Glomerular visceral epithelial cell (primary cell): Measurements from ENCODE around the gene TAOK2.
"Not testable (repeated sequence)": the region's sequence is repeated elsewhere in the genome, so short reads cannot be mapped to it uniquely, and the experiment has no call there.

Experiments used
- DNase-seq: peaks from one replicate; pipeline ENCODE4 v3.0.0-alpha.2; 2016; ENCODE audit errors: extremely low spot score

Gene TAOK2

DNA sequence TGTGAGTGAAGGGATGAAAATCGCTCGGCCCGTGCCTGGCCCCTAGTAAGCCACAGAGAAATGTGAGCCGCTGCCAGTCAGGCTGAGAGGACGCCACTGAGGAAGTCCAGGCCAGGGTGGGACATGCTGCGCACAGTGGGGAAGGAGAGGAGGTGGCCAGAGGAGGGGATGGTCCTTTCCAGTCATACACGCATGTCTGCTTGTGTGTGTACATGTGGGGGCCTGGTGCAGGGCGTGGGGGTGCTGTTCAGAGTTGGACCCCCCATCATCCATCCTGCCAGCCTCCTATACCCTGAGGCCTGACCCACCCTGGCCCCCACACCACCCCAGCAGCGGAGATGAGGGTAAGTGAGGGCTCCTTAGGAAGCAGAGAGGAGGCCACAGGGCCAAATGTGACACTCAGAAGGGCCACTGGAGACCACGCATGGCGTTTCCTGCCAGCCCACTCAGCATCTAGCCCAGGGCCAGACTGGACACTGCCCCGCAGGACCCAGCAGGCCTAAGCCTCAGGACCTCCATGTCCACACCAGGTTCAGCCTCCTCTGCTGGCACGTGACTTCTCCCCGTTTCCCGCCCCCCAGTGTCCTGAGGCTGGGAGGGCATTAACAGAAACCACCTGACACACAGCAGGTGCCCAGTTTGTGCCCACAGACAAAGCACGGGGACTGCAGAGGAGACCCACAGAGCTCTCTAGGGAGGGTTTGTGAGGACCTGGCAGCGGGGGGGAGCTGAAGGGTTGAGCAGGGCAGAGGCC, 30.2 kb downstream of the TAOK2 start:
- no peak for DNase-seq

DNA sequence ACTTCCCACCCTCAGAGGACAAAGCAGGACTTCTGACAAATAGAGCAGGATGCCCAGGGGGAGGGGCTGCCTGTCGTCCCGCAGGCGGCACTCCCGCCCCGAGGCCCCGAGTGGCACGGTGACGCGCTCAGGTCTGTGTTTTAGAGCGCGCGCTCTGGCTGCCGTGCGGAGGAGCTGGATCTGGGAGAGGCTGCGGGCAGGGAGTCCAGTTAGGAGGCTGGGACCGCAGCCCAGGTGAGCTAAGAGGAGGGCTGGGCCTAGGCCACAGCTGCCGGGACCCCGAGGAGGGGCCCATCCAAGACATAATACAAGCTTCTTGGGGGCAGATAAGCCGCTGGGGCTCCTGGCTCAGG, 30.7 kb downstream of the TAOK2 start:
- no peak for DNase-seq

DNA sequence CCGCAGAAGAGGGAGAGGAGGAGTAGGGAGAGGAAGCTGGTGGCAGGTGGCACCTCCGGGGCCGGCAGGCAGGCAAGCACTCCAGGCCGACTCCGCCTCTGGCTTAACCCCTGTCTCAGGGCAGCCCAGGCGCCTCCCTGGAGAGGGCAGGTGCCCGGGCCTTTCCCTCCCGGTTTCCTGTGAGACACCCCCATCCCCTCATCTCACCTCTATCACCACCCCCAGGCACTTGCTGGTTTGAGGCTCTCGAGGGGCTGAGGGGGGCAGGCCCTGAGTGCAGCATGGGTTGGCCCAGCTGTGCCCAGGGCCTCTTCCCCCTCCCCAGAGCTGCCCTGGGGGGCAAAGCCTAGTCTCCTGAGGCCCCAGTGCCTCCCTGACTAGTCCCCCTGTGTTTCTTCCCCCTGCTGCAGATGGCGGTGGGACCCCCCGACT, 31.2 kb downstream of the TAOK2 start:
- DNase-seq, result no peak

DNA sequence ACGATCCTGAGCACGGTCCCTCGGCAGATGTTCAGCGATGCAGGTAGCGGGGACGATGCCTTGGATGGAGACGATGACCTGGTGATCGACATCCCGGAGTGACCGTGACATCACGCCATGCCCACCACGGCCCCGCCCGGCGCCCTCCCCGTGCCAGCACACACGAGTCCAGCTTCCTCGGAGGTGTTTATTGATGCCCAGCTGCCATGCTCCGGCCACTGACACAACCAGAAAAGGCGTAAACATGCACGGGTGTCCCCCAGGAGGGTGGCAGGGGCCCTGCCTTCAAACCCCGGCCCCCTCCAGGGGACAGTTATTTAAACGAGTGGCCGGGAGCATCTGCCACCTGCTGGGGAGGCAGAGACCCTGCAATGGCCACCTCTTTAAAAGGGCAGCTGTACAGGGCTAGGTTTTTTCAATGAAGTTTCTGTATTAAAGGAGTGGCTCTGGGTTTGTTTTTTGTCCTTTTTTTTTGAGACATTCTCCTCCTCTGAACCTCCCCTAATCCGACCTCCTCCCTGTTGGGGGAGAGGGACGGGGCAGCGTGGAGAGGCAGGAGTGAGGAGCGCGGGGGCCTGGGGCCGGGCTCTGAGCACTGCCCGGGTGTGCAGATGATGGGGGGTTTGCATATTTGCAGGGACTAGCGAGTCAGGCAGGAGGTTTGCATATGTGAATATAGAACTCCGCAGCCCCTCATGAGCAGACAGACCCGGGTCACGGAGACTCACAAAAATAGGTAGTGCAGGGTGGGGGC, 31.9 kb downstream of the TAOK2 start:
- DNase-seq, result peak; percentile 40

DNA sequence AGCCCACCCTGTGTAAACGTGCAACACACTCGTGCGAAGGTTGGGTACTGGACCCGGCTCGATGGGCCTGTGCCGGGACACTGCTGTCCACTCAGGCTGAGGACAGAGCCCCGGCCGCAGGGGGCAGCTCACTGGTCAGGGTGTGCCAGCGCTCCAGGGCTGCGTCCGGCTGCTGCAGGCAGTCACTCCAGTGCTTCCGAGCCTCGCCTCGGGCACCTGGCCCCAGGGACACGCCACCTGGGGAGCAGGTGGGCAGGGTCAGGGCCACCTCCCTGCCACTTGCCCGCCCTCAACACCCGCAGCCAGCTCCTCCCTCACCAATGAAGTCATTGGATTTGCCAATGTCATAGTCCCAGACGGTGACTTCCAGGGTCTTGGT, 32.4 kb downstream of the TAOK2 start:
- DNase-seq, result no peak

DNA sequence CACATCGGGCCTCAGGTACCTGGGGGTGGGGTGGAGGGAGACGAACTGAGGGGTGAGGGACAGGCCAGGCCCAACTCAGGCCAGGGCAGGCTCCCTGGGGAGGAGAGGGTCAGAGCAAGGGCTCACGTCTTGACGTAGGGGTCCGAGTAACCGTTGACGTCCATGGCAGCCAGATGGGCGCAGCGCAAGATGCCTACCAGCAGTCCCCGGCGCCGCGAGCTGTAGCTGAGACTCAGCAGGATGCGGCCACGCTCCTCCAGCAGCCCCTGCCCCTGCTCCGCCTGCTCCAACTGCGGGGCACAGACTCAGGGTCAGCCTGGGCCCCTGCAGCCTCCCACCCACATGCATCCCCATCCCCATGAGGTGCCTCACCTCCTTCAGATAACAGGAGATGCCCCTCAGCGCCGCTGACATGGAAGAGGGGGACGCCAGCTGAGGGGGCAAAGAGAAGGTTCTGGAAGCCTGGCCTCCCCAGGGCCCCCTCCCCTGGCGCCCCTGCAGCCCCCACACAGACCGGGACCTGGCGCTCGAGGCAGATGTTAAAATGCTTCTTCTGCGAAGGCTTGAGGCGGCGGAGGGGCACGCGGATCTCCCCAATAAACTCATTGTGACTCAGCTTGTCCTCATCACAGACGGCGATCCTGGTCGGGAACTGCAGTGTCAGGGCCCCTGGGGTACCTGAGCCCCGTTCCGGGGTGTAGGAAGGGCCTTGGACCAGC, 33.1 kb downstream of the TAOK2 start:
- no peak for DNase-seq

DNA sequence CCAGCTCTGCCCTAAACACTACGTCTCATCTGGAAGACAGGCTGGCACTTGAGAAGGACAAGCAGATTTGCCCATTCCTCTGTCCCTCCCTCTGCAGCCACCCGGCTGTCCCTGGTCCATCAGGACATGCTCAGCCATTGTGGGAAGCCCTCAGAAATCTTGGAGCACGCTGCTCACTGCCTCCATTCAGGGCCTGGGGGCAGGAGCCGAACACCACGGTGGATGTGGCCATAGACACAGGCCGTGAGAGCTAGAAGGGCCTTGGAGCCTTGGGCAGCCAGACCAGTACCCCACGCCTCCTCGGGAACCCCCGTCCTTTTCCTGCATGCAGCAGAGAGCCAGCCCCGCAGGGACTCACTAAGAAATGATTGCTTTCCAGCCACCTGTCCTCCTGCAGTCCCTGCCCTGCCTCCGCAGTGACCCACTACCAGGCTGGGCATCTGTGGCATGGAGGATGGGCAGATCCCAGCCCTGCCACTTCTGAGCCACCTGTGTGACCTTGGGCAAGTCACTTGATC, 33.8 kb downstream of the TAOK2 start:
- DNase-seq, result no peak

DNA sequence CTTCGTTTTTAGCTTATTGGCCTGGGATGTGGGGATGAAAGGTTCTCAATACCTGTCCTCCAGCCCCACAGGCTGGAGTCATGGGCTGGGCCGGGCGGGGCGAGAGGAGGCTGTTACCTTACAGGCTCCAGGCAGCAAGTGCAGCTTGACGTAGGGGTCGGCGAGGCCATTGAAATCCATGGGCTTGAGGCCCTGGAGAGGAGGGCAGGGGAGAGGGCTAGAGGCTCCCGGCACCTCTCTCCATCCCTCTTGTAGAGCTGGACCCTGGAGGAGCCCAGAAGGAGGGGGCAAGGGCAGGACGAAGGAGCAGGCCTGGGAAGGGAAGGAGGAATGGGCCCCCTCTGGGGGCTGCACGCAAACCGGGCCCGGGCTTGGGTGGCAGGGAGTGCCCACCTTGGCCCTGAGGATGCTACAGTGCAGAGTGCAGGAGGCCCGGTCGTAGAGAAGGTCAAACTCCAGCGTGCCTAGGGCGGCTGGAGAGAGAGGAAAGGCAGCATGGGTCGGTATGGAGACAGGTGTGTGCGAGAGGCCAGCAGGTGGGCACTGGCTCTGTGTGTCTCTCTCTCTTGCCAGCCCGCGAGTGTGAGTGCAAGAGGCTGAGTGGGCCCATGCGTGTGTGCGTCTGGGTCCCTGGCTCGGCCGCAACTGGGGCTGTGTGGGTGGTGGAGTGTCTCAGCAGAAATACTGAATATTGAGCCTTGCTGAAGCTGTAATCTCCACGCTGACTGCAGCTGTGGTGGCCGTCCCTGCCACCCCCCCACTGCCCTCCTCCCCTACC, 35.6 kb downstream of the TAOK2 start:
- no peak for DNase-seq

DNA sequence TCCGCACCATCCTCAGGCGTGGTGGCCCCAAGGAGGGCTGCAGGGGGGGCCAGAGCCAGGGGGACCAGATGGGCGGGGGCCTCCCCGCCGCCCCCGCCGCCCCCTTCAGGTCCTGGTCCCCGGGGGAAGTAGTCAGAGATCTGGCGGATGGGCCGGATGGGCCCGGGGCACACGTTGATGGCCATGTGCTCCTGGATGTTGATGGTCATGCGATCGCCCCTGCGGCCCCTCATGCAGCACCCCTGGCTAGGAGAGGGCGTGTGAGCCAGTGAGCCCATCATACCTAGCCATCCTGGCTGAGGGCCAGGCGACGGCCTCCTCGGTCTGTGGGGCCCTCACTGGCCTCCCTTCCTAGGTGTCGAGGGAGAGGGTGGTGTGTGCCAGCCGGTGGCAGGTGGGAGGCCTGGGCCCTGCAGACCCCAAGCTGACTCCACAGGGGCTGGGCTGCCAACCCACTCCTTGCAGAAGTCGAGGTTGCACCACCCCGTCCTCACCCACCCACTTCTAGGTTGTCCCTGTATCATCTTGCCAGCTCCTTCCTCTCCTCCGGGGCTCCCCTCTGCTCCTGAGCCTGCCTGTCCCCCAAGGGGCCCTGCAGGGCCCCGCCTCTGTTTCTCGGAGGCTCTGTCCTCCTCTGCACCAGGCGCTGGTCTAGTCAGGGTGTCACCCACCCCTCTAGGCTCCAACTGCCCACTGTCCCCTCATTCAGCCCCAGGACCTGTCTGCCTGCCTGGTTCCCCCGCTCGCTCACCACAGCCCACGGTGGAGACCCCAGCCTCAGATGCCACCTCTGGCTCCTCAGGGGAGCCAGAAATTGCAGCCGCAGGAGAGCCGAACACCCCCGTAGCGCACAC, 36.5 kb downstream of the TAOK2 start:
- DNase-seq, result no peak

DNA sequence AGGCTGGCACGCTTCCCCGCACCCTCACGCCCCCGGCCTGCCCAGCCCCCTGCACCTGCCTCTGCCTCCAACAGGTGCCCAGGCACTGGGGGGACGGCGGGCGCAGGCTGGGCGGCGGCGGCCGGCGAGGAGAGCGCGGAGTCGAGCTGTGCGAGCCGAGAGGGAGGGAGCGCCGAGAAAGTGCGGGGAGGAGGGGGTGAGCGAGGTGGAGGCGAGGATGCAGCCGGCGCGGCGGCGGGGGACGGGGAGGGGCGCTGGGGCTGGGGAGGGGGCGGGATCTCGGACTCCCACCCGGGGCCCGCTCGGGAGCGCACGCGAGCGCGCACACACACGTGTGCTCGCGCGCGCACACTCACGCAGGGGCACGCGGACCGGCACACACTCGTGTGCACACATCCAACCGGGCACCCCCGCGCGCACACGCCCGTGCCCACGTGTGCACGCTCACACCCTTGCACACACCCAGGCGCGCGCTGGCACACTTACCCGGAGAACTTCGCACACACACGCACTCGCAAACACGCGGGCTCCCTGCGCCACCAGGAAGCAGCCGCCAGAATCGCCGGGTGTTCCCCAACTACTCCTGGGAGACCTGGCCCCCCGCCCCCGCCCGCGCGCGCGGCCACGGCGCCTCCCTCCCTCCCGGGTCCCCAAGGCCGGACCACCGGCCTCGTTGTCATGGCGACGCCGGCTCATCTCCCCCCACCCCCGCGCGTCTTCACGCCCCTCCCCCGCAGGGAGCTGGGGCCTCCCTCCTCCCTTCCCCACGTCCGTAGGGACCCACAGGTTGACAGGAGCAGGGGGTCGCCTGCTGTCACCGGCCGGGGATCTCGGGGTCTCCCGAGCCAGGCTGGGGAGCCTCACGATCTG, 37.4 kb downstream of the TAOK2 start, which contains the start of gene DOC2A:
TSS of gene DOC2A (minus strand) at position 184 of the 870 bp plus-strand sequence. CDS start 805 bp downstream, outside the sequence.
- no peak for DNase-seq

DNA sequence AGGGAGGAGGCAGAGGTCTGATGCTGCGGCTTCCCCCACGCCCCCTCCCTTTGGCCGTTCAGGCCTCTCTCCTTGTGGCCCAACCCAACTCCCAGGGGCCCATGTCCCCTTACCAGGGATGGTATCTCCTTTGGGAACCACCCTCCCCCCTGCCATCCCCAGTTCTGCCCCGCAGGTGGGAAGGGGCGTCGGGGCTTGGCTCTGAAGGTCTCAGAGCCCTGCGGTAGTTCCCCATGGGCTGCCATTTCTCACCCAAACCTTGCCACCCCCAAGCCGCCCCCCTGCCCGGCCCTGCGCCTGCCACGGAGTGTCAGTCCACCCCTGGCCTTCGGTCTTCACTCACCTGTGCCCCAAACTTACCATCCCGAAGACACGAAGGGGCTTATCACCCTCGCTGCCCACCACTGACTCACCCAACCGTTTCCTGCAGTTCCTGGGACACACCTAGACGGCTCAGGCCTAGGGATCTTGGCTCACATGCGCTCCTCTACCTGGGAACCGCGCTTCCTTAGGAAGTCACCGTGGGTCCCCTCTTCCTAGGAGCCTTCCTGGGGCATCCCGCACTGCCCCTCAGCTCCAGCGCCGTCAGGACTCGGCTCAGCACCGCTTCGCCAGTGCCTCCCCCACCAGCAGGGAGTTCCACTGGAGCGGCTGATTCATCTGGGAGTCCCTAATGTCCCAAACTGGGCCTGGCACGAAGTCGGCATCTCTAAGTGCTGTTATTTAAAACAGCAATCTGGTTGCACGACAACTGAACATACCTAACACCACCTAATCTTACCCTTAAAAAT, 38.2 kb downstream of the TAOK2 start:
- DNase-seq, result no peak

DNA sequence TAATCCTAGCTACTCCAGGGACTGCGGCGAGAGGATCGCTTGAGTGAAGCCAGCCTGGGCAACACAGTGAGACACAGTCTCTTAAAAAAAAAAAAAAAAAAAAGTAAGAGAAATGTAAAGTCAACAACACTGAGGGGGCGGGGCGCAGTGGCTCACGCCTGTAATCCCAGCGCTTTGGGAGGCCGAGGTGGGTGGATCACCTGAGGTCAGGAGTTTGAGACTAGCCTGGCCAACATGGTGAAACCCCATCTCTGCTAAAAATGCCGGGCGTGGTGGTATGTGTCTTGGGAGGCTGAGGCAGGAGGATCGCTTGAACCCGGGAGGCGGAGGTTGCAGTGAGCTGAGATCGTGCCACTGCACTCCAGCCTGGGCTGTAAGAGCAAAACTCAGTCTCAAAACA, 38.9 kb downstream of the TAOK2 start:
- not testable (repeated sequence) for DNase-seq

DNA sequence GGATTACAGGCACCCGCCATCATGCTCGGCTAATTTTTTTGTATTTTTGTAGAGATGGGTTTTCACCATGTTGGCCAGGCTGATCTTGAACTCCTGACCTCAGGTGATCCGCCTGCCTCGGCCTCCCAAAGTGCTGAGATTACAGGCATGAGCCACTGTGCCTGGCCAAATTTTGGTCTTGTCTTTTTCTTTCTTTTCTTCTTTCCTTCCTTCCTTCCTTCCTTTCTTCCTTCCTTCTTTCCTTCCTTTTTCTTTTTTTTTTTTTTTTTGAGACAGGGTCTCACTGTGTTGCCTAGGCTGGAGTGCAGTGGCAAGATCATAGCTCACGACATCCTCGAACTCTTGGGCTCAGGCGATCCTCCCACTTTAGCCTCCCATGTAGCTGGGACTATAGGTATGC, 41.8 kb downstream of the TAOK2 start:
- DNase-seq, result not testable (repeated sequence)

DNA sequence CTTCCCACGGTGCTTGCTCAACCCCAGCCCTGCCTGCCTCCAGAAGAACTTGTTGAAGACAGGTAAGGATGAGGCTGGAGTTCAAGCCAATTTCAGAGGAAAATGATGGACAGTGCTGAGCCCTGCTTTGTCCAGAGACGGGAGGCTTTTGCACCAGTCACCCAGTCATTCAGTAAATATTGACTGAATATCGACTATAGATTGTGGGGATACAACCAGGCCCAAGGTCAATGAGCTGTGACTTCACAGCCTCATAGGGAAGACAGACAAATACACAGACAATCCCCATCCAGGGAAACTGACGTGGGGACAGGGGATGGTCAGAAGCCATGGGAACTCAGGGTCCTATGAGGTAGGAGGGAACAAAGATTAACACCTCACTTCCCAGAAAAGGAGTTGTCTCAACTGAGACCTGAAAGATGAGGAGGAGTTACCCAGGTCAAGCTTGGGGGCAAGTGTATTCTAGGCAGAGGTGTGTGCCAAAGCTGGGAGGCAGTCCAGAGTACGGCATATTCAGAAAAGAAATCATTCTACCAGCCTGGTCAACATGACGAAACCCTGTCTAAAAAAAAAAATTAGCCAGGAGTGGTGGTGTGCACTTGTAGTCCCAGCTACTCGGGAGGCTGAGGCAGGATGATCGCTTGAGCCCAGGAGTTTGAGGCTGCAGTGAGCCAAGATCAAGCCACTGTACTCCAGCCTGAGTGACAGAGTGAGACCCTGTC, 43.0 kb downstream of the TAOK2 start:
- DNase-seq, result no peak

DNA sequence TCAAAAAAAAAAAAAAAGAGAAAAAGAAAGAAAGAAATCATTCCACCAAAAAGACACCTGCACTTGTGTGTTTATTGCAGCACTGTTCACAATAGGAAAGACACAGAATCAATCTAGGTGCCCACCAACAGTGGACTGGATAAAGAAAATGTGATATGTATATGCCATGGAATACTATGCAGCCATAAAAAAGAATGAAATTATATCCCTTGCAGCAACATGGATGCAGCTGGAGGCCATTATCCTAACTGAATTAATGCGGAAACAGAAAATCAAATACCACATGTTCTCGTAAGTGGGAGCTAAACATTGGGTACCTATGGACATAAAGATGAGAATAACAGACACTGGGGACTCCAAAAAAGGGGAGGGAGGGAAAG, 43.6 kb downstream of the TAOK2 start:
- no peak for DNase-seq

DNA sequence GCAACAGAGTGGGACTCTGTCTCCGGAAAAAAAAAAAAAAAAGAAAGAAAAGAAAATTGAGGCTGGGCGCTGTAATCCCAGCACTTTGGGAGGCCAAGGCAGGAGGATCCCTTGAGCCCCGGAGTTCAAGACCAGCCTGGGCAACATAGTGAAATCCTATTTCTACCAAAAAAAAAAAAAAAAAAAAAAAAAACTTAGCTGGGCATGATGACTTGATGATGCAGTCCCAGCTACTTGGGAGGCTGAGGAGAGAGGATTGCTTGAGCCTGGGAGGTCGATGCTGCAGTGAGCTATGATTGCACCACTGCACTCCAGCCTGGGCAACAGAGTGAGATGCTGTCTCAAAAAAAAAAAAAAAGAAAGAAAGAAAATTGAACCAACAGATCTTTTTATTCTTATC, 44.3 kb downstream of the TAOK2 start:
- DNase-seq, result not testable (repeated sequence)

DNA sequence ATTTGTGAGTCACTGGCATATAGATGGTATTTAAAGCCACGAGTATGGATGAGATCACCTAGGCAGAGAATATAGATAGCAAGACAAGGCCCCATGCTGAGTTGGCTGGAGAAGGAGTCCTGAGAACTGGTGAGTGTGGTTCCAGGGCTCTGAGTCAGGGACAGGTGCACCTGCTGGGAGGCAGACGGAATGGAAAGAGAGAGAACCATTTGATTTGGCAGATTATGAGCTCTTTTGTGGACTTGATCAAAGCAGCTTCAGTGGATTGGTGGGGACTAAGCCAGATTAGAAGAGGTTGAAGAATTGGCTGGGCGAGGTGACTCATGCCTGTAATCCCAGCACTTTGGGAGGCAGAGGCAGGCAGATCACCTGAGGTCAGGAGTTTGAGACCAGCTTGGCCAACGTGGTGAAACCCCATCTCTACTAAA, 45.1 kb downstream of the TAOK2 start:
- DNase-seq, result peak; percentile 79

DNA sequence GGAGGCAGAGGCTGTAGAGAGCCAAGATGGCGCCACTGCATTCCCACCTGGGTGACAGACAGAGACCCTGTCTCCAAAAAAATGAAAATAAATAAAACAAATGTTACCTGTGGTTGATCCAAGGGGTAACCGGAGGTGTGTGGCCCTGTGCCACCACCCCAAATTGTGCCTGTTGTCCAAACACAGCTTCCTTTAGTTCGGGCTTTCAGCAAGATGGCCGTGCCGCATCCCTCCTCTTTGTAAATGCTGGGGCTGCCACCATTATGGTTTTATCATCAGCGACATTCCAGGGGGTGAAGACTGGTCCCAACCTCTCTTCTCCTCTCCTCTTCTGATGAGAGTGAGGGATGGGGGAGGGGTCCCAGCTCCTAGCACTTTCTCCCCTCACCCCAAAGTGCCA, 49.2 kb downstream of the TAOK2 start, which contains the start of gene C16orf92:
TSS of gene C16orf92 (plus strand) at position 312 of the 400 bp plus-strand sequence. CDS start 143 bp downstream, outside the sequence.
- DNase-seq, result no peak
